ENCODE data around the gene IL1B. TPM values are rescaled to one million over a fixed set of nuclear protein-coding genes. Genes with fewer than 3 reads are reported as not detected.

IL1B gene
- polyA plus RNA-seq, 1 donor from 2014 or later: not detected

GRCh38 chr2:112829961-112830681, 6.5 kb downstream of the IL1B start:
- H3K27ac ChIP-seq (ENCODE audit: low read length): no peak overlapping the region
- TF ChIP-seq SMC3 (conservative IDR thresholded peaks at IDR 0.05; ENCODE audit: poor library complexity): no peak
- no peak for TF ChIP-seq TAF1 (IDR thresholded peaks at IDR 0.05; ENCODE audit: low read depth)
- no peak for TF ChIP-seq MXI1 (conservative IDR thresholded peaks at IDR 0.05; ENCODE audit: poor library complexity, severe bottlenecking)
- TF ChIP-seq POLR2AphosphoS5 (IDR thresholded peaks at IDR 0.05): no peak
- no peak for TF ChIP-seq RAD21 (conservative IDR thresholded peaks at IDR 0.05)
- no peak for TF ChIP-seq EP300 (conservative IDR thresholded peaks at IDR 0.05; ENCODE audit: poor library complexity, severe bottlenecking)
- TF ChIP-seq REST (IDR thresholded peaks at IDR 0.05; ENCODE audit: borderline replicate concordance): no peak
- no peak for TF ChIP-seq EZH2 (IDR thresholded peaks at IDR 0.05; ENCODE audit: borderline replicate concordance, insufficient read depth, low read length, poor library complexity, severe bottlenecking)
- no peak for TF ChIP-seq CTCF (IDR thresholded peaks at IDR 0.05; ENCODE audit: poor library complexity, severe bottlenecking)

GRCh38 chr2:112829101-112829960, 7.2 kb downstream of the IL1B start:
- Histone ChIP-seq H3K9me3 (ENCODE audit: low read length) (no peaks in the 10 kb centered on the region), H3K27me3 (ENCODE audit: insufficient read depth, low read depth, low read length) (no peaks in the 10 kb centered on the region), H2AFZ (ENCODE audit: low read depth, low read length) (no peak overlapping the region), H3K27ac (ENCODE audit: low read length) (no peak overlapping the region), H3K9ac (ENCODE audit: low read length) (no peak overlapping the region), H3K4me3 (ENCODE audit: low read length) (no peak overlapping the region), H3K36me3 (ENCODE audit: insufficient read depth, low read length) (no peaks in the 10 kb centered on the region), H3K4me2 (ENCODE audit: low read length) (no peak overlapping the region), H3K9me2 (ENCODE audit: insufficient read depth, low read length) (no peaks in the 10 kb centered on the region), H3F3A (ENCODE audit: insufficient read depth, low read length, poor library complexity, severe bottlenecking) (no peaks in the 10 kb centered on the region), H3K79me2 (replicated peaks; ENCODE audit: insufficient read depth, low read length) (no peaks in the 10 kb centered on the region), H4K20me1 (ENCODE audit: insufficient read depth) (no peaks in the 10 kb centered on the region)
- TF ChIP-seq REST (IDR thresholded peaks at IDR 0.05; ENCODE audit: borderline replicate concordance) (no peak), RAD21 (conservative IDR thresholded peaks at IDR 0.05) (no peak), TAF1 (IDR thresholded peaks at IDR 0.05; ENCODE audit: low read depth) (no peak), POLR2AphosphoS5 (IDR thresholded peaks at IDR 0.05) (no peak), SMC3 (conservative IDR thresholded peaks at IDR 0.05; ENCODE audit: poor library complexity) (no peak), CTCF (IDR thresholded peaks at IDR 0.05; ENCODE audit: poor library complexity, severe bottlenecking) (no peak), MXI1 (conservative IDR thresholded peaks at IDR 0.05; ENCODE audit: poor library complexity, severe bottlenecking) (no peak), EP300 (conservative IDR thresholded peaks at IDR 0.05; ENCODE audit: poor library complexity, severe bottlenecking) (no peak)

More at GRCh38 chr2:112829961-112830681, 6.5 kb downstream of the IL1B start:
- Histone ChIP-seq H3K9ac (ENCODE audit: low read length) (no peak overlapping the region), H3K9me3 (ENCODE audit: low read length) (no peaks in the 10 kb centered on the region), H3K79me2 (replicated peaks; ENCODE audit: insufficient read depth, low read length) (no peaks in the 10 kb centered on the region), H4K20me1 (ENCODE audit: insufficient read depth) (no peaks in the 10 kb centered on the region), H3K4me2 (ENCODE audit: low read length) (no peak overlapping the region), H3F3A (ENCODE audit: insufficient read depth, low read length, poor library complexity, severe bottlenecking) (no peaks in the 10 kb centered on the region), H3K4me3 (ENCODE audit: low read length) (no peak overlapping the region), H3K9me2 (ENCODE audit: insufficient read depth, low read length) (no peaks in the 10 kb centered on the region), H3K27me3 (ENCODE audit: insufficient read depth, low read depth, low read length) (no peaks in the 10 kb centered on the region), H2AFZ (ENCODE audit: low read depth, low read length) (no peak overlapping the region), H3K36me3 (ENCODE audit: insufficient read depth, low read length) (no peaks in the 10 kb centered on the region)
